Skeletal muscle cell (primary cell): ENCODE data around the gene POLA2.
"Not testable (repeated sequence)": the region's sequence is repeated elsewhere in the genome, so short reads cannot be mapped to it uniquely, and the experiment has no call there.

Experiments
- DNase-seq: peaks from one replicate; pipeline ENCODE4 v3.0.0-alpha.2; 2010; ENCODE audit warnings: low read depth
- H3K4me3 ChIP-seq: 2 replicates; pipeline ENCODE4 v1.5.1; 2011; ENCODE audit warnings: low read depth, mild to moderate bottlenecking, control low read depth, low read length, moderate library complexity

Gene POLA2

GRCh38 chr11:65238302-65238701 is 23.5 kb upstream of the POLA2 start:
- H3K4me3 ChIP-seq, DNase-seq: not testable (repeated sequence)

GRCh38 chr11:65241134-65241533 is 20.6 kb upstream of the POLA2 start:
- no peak for DNase-seq
- no peak overlapping the region for H3K4me3 ChIP-seq

- no peak for DNase-seq
- H3K4me3 ChIP-seq = no peak overlapping the region
Observed at GRCh38 chr11:65241692-65242091, 20.1 kb upstream of the POLA2 start.

- H3K4me3 ChIP-seq = no peak overlapping the region
- no peak for DNase-seq
Observed at GRCh38 chr11:65242389-65242788, 19.4 kb upstream of the POLA2 start.

GRCh38 chr11:65243797-65244196 is 18.0 kb upstream of the POLA2 start:
- H3K4me3 ChIP-seq = no peak overlapping the region
- no peak for DNase-seq

- DNase-seq, H3K4me3 ChIP-seq: not testable (repeated sequence)
Observed at GRCh38 chr11:65245046-65245445, 16.7 kb upstream of the POLA2 start.

- H3K4me3 ChIP-seq = no peak overlapping the region
Observed at GRCh38 chr11:65246506-65246905, 15.3 kb upstream of the POLA2 start.

GRCh38 chr11:65248184-65248710 is 13.5 kb upstream of the POLA2 start:
- not testable (repeated sequence) for H3K4me3 ChIP-seq, DNase-seq

More at GRCh38 chr11:65246506-65246905, 15.3 kb upstream of the POLA2 start:
- DNase-seq = no peak

- H3K4me3 ChIP-seq = no peak overlapping the region
- no peak for DNase-seq
Observed at GRCh38 chr11:65251476-65251875, 10.3 kb upstream of the POLA2 start.

- no peak overlapping the region for H3K4me3 ChIP-seq
- no peak for DNase-seq
Observed at GRCh38 chr11:65254724-65255123, 7.0 kb upstream of the POLA2 start.

- no peak overlapping the region for H3K4me3 ChIP-seq
- no peak for DNase-seq
Observed at GRCh38 chr11:65258988-65259387, 2.8 kb upstream of the POLA2 start.

- no peak overlapping the region for H3K4me3 ChIP-seq
Observed at GRCh38 chr11:65260302-65260701, 1.5 kb upstream of the POLA2 start.

GRCh38 chr11:65260756-65261590 is 789 bp upstream of the POLA2 start:
- H3K4me3 ChIP-seq = peak overlapping the region; percentile 91
- DNase-seq = no peak

More at GRCh38 chr11:65260302-65260701, 1.5 kb upstream of the POLA2 start:
- DNase-seq = no peak

- DNase-seq = no peak
- peak overlapping the region; percentile 91 for H3K4me3 ChIP-seq
Observed at GRCh38 chr11:65262381-65262680, 569 bp downstream of the POLA2 start.

- DNase-seq = no peak
- peak overlapping the region; percentile 91 for H3K4me3 ChIP-seq
Observed at GRCh38 chr11:65262776-65263175, 1.0 kb downstream of the POLA2 start.

- DNase-seq, H3K4me3 ChIP-seq: not testable (repeated sequence)
Observed at GRCh38 chr11:65264747-65265146, 3.0 kb downstream of the POLA2 start.

- no peak for DNase-seq
- no peak overlapping the region for H3K4me3 ChIP-seq
Observed at GRCh38 chr11:65266210-65266609, 4.4 kb downstream of the POLA2 start.

- H3K4me3 ChIP-seq = no peak overlapping the region
- DNase-seq = peak; percentile 78
Observed at GRCh38 chr11:65274735-65275682, 13.2 kb downstream of the POLA2 start.

- no peak for DNase-seq
- H3K4me3 ChIP-seq = no peak overlapping the region
Observed at GRCh38 chr11:65275906-65276305, 14.1 kb downstream of the POLA2 start.

- DNase-seq = no peak
- no peak overlapping the region for H3K4me3 ChIP-seq
Observed at GRCh38 chr11:65277631-65278277, 16.0 kb downstream of the POLA2 start.
